Heart right ventricle (tissue), 16 donors: ENCODE measurements around the gene CASQ1. TPM values are rescaled to one million over a fixed set of nuclear protein-coding genes. Genes with fewer than 3 reads are reported as not detected.

Experiments used
- ATAC-seq, 8 donors: fragments of 200-7000 bp; cut with Tn5 transposase; one replicate each; pipeline ENCODE4 v1.9.1; 2020; ENCODE audit warnings: mild to moderate bottlenecking in 8 of 8, moderate library complexity in 8 of 8, moderate number of reproducible peaks in 1 of 8
- DNase-seq, 2 donors: peaks; one replicate each; pipeline ENCODE4 v3.0.0-alpha.2; 2020
- H3K27ac ChIP-seq, 10 donors: fragments of 200-600 bp; sonication (generic) in 2 of 10; one replicate each; pipeline versions ENCODE4 v1.5.0 to v1.8.0; 2020 to 2022; ENCODE audit warnings: mild to moderate bottlenecking in 3 of 10
- H3K27me3 ChIP-seq, 7 donors: fragments of 200-600 bp; one replicate each; pipeline ENCODE4 v1.8.0; 2021 to 2022; ENCODE audit warnings: mild to moderate bottlenecking in 2 of 7
- H3K36me3 ChIP-seq, 9 donors: fragments of 200-600 bp; sonication (generic) in 1 of 9; one replicate each; pipeline versions ENCODE4 v1.5.0 to v1.8.0; 2020 to 2022; ENCODE audit warnings: mild to moderate bottlenecking in 2 of 9
- H3K4me1 ChIP-seq, 9 donors: fragments of 200-600 bp; sonication (generic) in 1 of 9; one replicate each; pipeline versions ENCODE4 v1.5.0 to v1.8.0; 2020 to 2022; ENCODE audit warnings: mild to moderate bottlenecking in 4 of 9
- H3K4me3 ChIP-seq, 10 donors: fragments of 200-600 bp; sonication (generic) in 2 of 10; one replicate each; pipeline versions ENCODE4 v1.5.0 to v1.8.0; 2020 to 2022; ENCODE audit warnings: mild to moderate bottlenecking in 7 of 10, moderate library complexity in 2 of 10
- H3K9me3 ChIP-seq, 11 donors: fragments of 200-600 bp in 10 of 11; sonication (generic) in 2 of 11; one replicate each; pipeline versions ENCODE4 v1.5.0 to v1.8.0; 2013 to 2022; ENCODE audit warnings: mild to moderate bottlenecking in 2 of 11, control low read depth in 1 of 11, moderate library complexity in 1 of 11
- CTCF ChIP-seq, 9 donors: fragments of 200-600 bp; sonication (generic) in 2 of 9; IDR thresholded peaks; one replicate each; pipeline versions ENCODE4 v1.5.0 to v1.8.0; 2021 to 2022; ENCODE audit warnings: antibody characterized with exemption in 9 of 9, mild to moderate bottlenecking in 5 of 9, moderate library complexity in 1 of 9
- WGBS, 2 donors: extraction: QIAGEN DNeasy Blood & Tissue Kit; methylation state at CpG; one replicate each; pipeline ENCODE4 v1.1.7; 2013; ENCODE audit warnings: inconsistent platforms in 1 of 2; 5-methylcytosine and 5-hydroxymethylcytosine counted together
- intact Hi-C, 10 donors: fragments of 100-400 bp; cut with DNase I; formaldehyde crosslinking; loops; one replicate each; pipeline versions ENCODE4 v1.11.1 to v1.14.2; 2022
- polyA plus RNA-seq, 2 donors: library from polyadenylated mRNA; stranded (reverse); fragments of 200-250 nt; gene quantifications; one replicate each; pipeline ENCODE4 v1.2.3, GENCODE V29; 2013
- total RNA-seq, 10 donors: library from RNA; stranded (reverse); fragmentation: NEBNext Ultra II Directional in 3 of 10; extraction: Animal tissue kit (Norgen Biotek cat#: 25700) in 3 of 10; gene quantifications; one replicate each; pipeline versions ENCODE4 v1.2.1 to v1.2.4, GENCODE V29; 2021 to 2023
- donor health status: Arrhythmogenic right ventricular cardiomyopathy.
- donor health status: ischemic (EF 13 %, LVEDD 7.1; RV severe dilation, severe dysfunction).
- donor health status: healthy with polysubstance abuse.
- donor health status: DM: no; HTN: yes; CAD: no.
- donor health status: DM: no; HTN: no; CAD: no.
- donor health status: ischemic (EF 25% LVEDD 6.9; RV normal size, moderate dysfunction).
- donor health status: ischemic (EF 25% LVEDD 5.7; RV mildly dilated, moderate dysfunction).
- donor health status: healthy.
- donor health status: DM: yes; HTN: yes; CAD: no.
- donor health status: Ischemic cardiomyopathy.
- donor health status: ischemic (EF 35%, LVEDD 5.7; RV mildly dilated, moderate dysfunction).
- donor health status: nonischemic (EF 11% LVEDD 7.7; RV severe dilation, severe dysfunction).
- donor health status: DM: yes; HTN: yes; CAD: no.
- donor health status: PGD.
- donor health status: ischemic (EF 29% LVEDD 5.4; RV normal size, mild dysfunction).
- donor health status: nonischemic (EF 23%, LVEDD 6.1; RV moderate dilation, normal function).

The CASQ1 gene
- total and polyA plus RNA-seq, 12 donors, result 17.5 to 68.9 (median 41.6) TPM

- no peak overlapping the region for H3K27ac ChIP-seq
- ATAC-seq, result peak in 1 of 8 donors; percentile 28
- H3K4me1 ChIP-seq, result peaks cover 0 to 26% (median 8%) of the 10 kb centered on the region in 9 donors
- DNase-seq, result no peak
- H3K27me3 ChIP-seq, result no peaks in the 10 kb centered on the region
- H3K4me3 ChIP-seq, result no peak overlapping the region
- peaks cover 6 to 100% (median 92%) of the 10 kb centered on the region in 9 donors for H3K36me3 ChIP-seq
- 94 to 97% methylated on average over 2 of the region's 2 CpGs for WGBS, 2 donors
- intact Hi-C loops, result no loop called here
- no peak for TF ChIP-seq CTCF (IDR thresholded peaks at IDR 0.05)
- no peaks in the 10 kb centered on the region for H3K9me3 ChIP-seq
These were observed 34.2 kb downstream of the CASQ1 start for GRCh38 chr1:160224606-160225005.

GRCh38 chr1:160225345-160225744 lies 35.0 kb downstream of the CASQ1 start:
- WGBS, 2 donors, result 53 to 78% methylated on average over 2 of the region's 2 CpGs
- no peak for TF ChIP-seq CTCF (IDR thresholded peaks at IDR 0.05)
- intact Hi-C loops, result no loop called here

GRCh38 chr1:160226623-160227022 lies 36.2 kb downstream of the CASQ1 start:
- no peak for TF ChIP-seq CTCF (IDR thresholded peaks at IDR 0.05)
- no peaks in the 10 kb centered on the region for H3K9me3 ChIP-seq
- DNase-seq (no peak), ATAC-seq (peak in 3 of 8 donors; percentile 52 to 66 (median 53))
- WGBS, 2 donors, result 74 to 78% methylated on average over 2 of the region's 2 CpGs
- H3K4me1 ChIP-seq, result peaks cover 0 to 16% (median 0%) of the 10 kb centered on the region in 9 donors
- H3K4me3 ChIP-seq, result no peak overlapping the region
- intact Hi-C loops, result no loop called here
- H3K27ac ChIP-seq, result peak overlapping the region in 1 of 10 donors; percentile 23
- H3K27me3 ChIP-seq, result no peaks in the 10 kb centered on the region
- H3K36me3 ChIP-seq, result peaks cover 3 to 100% (median 96%) of the 10 kb centered on the region in 9 donors

More at GRCh38 chr1:160225345-160225744, 35.0 kb downstream of the CASQ1 start:
- Histone ChIP-seq H3K4me1 (peaks cover 0 to 18% (median 3%) of the 10 kb centered on the region in 9 donors), H3K4me3 (no peak overlapping the region), H3K36me3 (peaks cover 6 to 100% (median 96%) of the 10 kb centered on the region in 9 donors), H3K27me3 (no peaks in the 10 kb centered on the region), H3K27ac (no peak overlapping the region), H3K9me3 (no peaks in the 10 kb centered on the region)
- ATAC-seq (no peak), DNase-seq (no peak)

GRCh38 chr1:160227034-160227433 lies 36.7 kb downstream of the CASQ1 start:
- no peak for TF ChIP-seq CTCF (IDR thresholded peaks at IDR 0.05)
- H3K4me3 ChIP-seq, result no peak overlapping the region
- 88 to 92% methylated on average over 4 of the region's 4 CpGs for WGBS, 2 donors
- DNase-seq (no peak), ATAC-seq (no peak)
- H3K4me1 ChIP-seq, result peaks cover 0 to 16% (median 0%) of the 10 kb centered on the region in 9 donors
- intact Hi-C loops, result no loop called here
- H3K27me3 ChIP-seq, result no peaks in the 10 kb centered on the region
- H3K36me3 ChIP-seq, result peaks cover 3 to 100% (median 96%) of the 10 kb centered on the region in 9 donors
- H3K9me3 ChIP-seq, result no peaks in the 10 kb centered on the region
- H3K27ac ChIP-seq, result peak overlapping the region in 1 of 10 donors; percentile 23
